ENCODE results near the gene TBC1D14.

The TBC1D14 gene

GRCh38 chr4:7027284-7027683 is 117.7 kb downstream of the TBC1D14 start:
- DNase-seq: no peak

GRCh38 chr4:7027913-7028312 is 118.3 kb downstream of the TBC1D14 start:
- DNase-seq: no peak

- no peak for DNase-seq
Observed at GRCh38 chr4:7029212-7029611, 119.6 kb downstream of the TBC1D14 start.

- no peak for DNase-seq
Observed at GRCh38 chr4:7029921-7030320, 120.3 kb downstream of the TBC1D14 start.

DNA sequence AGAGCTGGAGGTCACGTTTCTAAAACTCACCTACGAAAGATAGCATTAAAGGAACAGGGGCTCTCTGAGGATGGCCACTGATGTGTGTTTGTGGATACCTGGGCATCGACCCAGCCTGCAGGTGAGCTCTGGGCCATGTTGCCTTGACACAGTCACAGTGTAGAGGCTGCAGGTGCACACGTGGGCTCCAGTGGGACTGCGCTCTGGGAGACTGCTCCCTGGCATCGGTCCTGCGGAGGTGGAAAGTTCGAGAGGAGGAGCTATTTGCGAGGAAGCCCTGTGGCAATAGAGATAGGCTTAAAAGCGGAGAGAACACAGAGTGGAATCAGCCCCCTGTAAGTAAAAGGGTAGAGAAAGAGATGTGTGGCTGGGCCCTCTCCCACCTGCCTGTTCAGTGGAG is 121.2 kb downstream of the TBC1D14 start:
- no peak for DNase-seq

DNA sequence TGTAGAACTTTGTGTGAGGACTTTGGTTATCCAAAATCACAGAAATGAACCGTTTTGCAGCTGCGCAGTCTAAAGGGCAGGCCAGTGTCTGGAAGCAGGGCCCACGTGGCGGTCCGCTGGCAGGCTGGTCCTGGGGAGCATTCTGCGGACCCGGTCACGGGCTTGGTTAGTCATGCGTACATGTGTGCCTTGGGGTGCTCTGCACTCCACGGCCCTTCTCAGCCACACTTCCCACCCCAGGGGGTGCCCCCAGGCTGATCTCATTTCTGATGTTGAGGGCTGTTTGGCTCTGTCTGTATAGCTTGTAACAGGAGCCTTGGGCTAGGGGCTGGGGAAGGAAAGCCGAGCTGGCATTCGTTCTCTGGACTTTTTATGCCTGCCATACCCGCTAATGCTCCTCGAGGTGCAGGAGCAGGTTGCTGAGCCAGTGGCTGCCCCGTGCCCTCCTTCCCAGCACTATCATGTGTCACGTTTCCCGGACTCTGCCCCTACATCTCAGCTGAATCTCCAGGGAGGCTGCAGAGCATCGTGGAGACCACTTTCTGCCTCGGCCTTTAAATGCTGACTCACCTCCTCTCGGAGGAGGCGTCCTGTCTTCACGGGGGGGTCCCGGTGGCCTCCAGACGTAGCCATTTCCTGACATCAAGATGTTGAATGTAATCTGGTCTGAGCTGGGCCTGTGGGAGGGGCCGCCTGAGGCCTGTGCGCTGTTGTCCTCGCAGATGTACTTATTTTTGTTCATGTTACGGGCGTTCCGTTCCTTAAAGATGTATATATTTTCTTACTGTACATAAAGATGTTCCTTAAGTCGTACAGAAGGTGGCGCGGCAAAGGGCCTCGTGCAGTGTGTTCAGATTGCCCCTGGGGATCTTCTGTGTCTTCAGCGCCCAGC is 122.2 kb downstream of the TBC1D14 start:
- peak; percentile 46 for DNase-seq

- DNase-seq: no peak
Observed at GRCh38 chr4:7032596-7032995, 123.0 kb downstream of the TBC1D14 start.

- no peak for DNase-seq
Observed at GRCh38 chr4:7034262-7035081, 124.8 kb downstream of the TBC1D14 start.

GRCh38 chr4:7037425-7037824 is 127.8 kb downstream of the TBC1D14 start:
- DNase-seq: peak; percentile 43

DNA sequence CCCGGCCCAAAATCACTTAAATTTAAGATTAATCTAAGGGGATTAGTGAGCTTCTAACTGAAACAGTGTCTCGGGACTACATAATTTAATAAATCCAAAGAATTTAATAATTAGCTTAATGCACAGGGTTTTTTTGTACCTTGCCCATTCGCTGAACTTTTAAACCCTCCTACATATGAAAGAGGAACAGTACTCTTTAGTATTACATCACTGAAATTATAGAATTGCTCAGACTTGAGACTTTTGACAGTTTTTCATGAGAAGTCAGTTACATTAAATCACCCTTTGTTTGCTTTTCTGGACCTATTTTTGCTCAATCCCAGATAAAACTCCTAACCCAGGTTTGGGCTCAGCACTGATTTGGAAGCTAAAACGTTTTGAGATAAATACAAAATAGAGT is 131.1 kb downstream of the TBC1D14 start:
- DNase-seq: no peak

- no peak for DNase-seq
Observed at GRCh38 chr4:7041246-7041645, 131.6 kb downstream of the TBC1D14 start.

GRCh38 chr4:7041801-7042502 is 132.3 kb downstream of the TBC1D14 start:
- DNase-seq: no peak

DNA sequence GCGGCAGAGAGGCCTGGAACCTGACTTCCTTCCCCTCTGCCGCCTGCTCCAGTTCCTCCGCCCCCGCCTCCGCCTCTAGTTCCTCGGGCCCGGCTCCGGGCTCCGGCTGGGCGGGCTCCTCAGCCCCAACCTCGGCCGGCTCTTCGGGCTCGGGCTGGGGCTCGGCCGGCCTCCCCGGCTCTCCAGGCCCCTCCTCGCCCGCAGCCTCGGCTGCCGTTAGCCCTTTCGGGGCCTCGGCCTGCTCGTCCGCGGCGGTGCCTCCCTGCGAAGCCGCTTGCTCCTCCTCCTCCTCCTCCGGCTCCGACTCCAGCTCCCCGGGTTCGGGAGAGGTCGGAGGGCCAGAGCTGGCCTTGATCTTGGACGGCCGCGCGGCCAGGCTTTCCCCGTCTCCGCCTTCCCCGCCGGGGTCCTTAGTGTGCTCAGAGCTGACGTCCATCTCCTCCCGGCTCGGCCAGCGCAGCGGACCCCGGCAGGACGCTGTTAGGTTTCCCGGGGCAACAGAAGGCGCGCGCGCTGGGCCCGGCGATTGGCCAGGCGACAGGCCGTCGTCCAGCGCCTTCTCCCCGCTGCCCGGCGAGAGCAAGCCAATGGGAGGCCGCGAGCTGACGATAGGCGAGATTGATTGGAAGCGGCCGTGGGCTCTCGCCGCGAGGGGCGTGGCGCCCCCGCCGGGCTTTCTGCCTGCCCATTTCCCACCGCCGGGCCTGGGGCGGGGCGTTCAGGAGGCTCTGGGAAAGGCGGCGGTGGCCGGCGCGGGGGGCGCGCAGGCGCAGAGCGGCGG is 133.1 kb downstream of the TBC1D14 start:
- DNase-seq: peak; percentile 98

- DNase-seq: peak; percentile 55
Observed at GRCh38 chr4:7043284-7044136, 133.9 kb downstream of the TBC1D14 start, which contains the start of gene TADA2B. TADA2B (plus strand) TSS chr4:7043372; CDS start chr4:7043580, 208 bp downstream.

DNA sequence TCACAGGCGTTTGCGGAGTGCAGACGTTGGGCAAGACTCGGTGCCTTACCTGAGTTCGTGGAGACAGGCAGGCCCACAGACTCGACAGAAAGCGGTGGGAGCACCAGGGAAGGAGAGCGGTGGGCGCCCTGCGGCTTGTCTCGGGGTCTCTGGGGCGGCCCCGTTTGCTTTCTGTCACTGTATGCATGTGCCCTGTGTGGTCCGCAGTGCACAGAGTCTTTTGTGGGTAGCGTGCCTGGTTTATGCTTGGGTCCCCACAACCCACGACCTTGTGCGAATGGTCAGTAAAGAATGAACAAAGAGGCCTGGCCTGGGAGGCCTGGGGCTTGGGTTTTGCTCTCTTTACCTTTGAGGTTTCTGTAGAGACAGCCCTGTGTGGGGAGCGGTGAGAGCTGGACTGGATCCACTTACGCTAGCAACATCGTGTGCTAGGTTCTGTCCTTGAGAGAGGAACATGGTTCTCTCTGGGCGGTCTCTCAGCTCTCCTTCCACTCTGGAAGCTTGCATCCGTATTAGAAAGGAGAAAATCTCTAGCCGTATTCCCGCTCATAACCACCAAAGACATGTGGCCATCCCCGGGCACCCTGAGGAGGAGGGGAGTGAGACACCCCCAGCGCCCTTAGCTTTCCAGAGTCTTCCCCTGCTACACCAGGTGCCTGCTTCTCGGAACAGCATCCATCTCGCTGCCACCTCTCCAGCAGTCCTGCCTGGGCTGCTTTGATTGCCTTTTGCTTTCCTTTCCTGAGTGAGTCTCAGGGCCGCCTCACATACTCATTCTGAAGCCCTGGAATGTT is 134.7 kb downstream of the TBC1D14 start:
- no peak for DNase-seq

DNA sequence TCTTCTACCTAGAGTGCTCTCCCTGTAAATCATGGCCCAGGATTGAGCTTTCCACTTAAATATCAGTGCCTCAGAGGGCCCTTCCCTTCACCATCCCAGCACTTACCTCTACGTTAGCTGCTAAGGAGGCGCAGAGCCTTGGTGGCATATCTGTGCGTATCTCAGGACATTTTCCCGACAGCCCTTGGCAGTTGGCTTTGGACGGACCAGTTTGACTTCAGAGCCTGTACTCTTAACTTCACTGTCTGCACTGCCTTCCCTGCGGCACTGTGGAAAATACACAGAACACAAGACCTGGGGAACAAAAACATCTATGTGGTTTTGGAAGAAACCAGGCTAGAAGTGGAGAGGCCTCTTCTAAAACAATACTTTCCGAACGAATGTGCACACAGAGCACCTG is 135.9 kb downstream of the TBC1D14 start:
- DNase-seq: no peak

- no peak for DNase-seq
Observed at GRCh38 chr4:7045961-7046921, 136.6 kb downstream of the TBC1D14 start.

DNA sequence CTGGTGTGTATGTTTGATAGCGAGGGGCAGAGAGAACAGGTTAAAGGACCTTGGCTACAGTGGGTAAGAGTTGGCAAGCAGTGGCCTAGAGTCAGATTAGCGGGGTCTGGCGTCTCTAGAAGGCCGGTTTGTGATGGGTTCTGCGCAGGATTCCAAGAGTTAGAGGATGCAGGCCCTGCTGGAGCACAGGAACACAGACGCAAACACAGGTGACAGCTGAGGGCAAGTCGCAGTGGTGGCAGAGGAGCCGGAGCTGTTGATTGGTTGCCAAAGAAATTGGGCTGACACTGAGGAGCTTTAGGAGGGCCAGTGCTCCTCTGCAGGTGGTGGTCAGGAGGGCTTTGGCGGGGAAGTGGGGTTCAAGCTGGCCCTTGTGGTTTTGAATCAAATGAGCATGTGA is 137.3 kb downstream of the TBC1D14 start:
- no peak for DNase-seq

DNA sequence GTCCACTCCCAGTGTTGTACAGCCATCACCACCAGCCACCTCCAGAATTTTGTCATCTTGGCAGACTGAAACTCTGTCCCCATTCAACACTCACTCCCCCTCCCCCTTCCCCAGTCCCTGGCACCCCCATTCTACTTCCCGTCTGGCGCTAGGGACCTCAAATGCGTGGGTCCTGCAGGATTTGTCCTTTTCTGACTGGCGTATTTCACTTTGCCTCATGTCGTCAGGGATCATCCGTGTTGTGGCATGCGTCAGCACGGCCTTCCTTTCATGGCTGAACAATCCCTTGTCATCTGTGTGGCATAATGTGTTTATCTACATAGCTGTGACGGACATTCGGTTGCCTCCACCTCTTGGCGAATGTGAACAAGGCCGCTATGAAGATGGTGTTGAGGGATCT is 139.0 kb downstream of the TBC1D14 start:
- DNase-seq: no peak
